T-helper 1 cell treated with Interleukin-12 subunit alpha and Interleukin-12 subunit beta and Interleukin-4 antibody, amounts not matched to agents 30 μg/mL and 1 μg/mL, for 36 hours (primary cell): ENCODE results near the gene FAAP100.
"Not testable (repeated sequence)": the region's sequence is repeated elsewhere in the genome, so short reads cannot be mapped to it uniquely, and the experiment has no call there.

Experiments
- H3K27ac Mint-ChIP-seq: one replicate; pipeline ENCODE4 v1.8.0; 2021; ENCODE audit warnings: mild to moderate bottlenecking, mixed read lengths
- H3K27me3 Mint-ChIP-seq: one replicate; pipeline ENCODE4 v1.8.0; 2021; ENCODE audit warnings: low read depth, mixed read lengths
- H3K36me3 Mint-ChIP-seq: one replicate; pipeline ENCODE4 v1.8.0; 2021; ENCODE audit warnings: low read depth, mixed read lengths
- H3K4me1 Mint-ChIP-seq: one replicate; pipeline ENCODE4 v1.8.0; 2021; ENCODE audit warnings: low read depth, mixed read lengths
- H3K4me3 Mint-ChIP-seq: one replicate; pipeline ENCODE4 v1.8.0; 2021; ENCODE audit warnings: mild to moderate bottlenecking, moderate library complexity, mixed read lengths
- H3K9me3 Mint-ChIP-seq: one replicate; pipeline ENCODE4 v1.8.0; 2021; ENCODE audit warnings: mixed read lengths

The FAAP100 gene

GRCh38 chr17:81552244-81553017 lies at the start of gene FAAP100:
Gene FAAP100 (minus strand): TSS chr17:81552353. CDS start chr17:81552330, 23 bp downstream.
- Mint-ChIP-seq H3K27me3 (no peaks in the 10 kb centered on the region), H3K9me3 (no peaks in the 10 kb centered on the region), H3K36me3 (peaks cover 6% of the 10 kb centered on the region), H3K4me3 (peak within 1 kb of the TSS; percentile 86), H3K4me1 (peaks cover 19% of the 10 kb centered on the region), H3K27ac (peak within 1 kb of the TSS; percentile 88)

- Mint-ChIP-seq H3K4me1 (peaks cover 8% of the 10 kb centered on the region), H3K36me3 (peaks cover 32% of the 10 kb centered on the region), H3K27me3 (no peaks in the 10 kb centered on the region), H3K27ac (no peak overlapping the region), H3K4me3 (no peak overlapping the region), H3K9me3 (no peaks in the 10 kb centered on the region)
Observed at GRCh38 chr17:81601525-81602120, 49.5 kb upstream of the FAAP100 start.

GRCh38 chr17:81599719-81600486 lies 47.8 kb upstream of the FAAP100 start:
- H3K4me3 Mint-ChIP-seq, result no peak overlapping the region
- no peaks in the 10 kb centered on the region for H3K27me3 Mint-ChIP-seq
- no peaks in the 10 kb centered on the region for H3K9me3 Mint-ChIP-seq
- no peak overlapping the region for H3K27ac Mint-ChIP-seq
- peaks cover 30% of the 10 kb centered on the region for H3K36me3 Mint-ChIP-seq
- peaks cover 8% of the 10 kb centered on the region for H3K4me1 Mint-ChIP-seq

- no peaks in the 10 kb centered on the region for H3K4me1 Mint-ChIP-seq
- no peak overlapping the region for H3K4me3 Mint-ChIP-seq
- H3K36me3 Mint-ChIP-seq, result peaks cover 31% of the 10 kb centered on the region
- peak overlapping the region; percentile 42 for H3K27ac Mint-ChIP-seq
- no peaks in the 10 kb centered on the region for H3K9me3 Mint-ChIP-seq
- no peaks in the 10 kb centered on the region for H3K27me3 Mint-ChIP-seq
Observed at GRCh38 chr17:81593105-81593871, 41.1 kb upstream of the FAAP100 start.

- Mint-ChIP-seq H3K27ac (no peak overlapping the region), H3K4me1 (no peaks in the 10 kb centered on the region), H3K36me3 (peaks cover 33% of the 10 kb centered on the region), H3K9me3 (no peaks in the 10 kb centered on the region), H3K4me3 (no peak overlapping the region), H3K27me3 (no peaks in the 10 kb centered on the region)
Observed at GRCh38 chr17:81591971-81592370, 39.8 kb upstream of the FAAP100 start.

GRCh38 chr17:81590121-81590520 lies 38.0 kb upstream of the FAAP100 start:
- no peaks in the 10 kb centered on the region for H3K9me3 Mint-ChIP-seq
- H3K36me3 Mint-ChIP-seq, result peaks cover 38% of the 10 kb centered on the region
- H3K27me3 Mint-ChIP-seq, result no peaks in the 10 kb centered on the region
- H3K4me1 Mint-ChIP-seq, result no peaks in the 10 kb centered on the region
- H3K27ac Mint-ChIP-seq, result no peak overlapping the region
- H3K4me3 Mint-ChIP-seq, result no peak overlapping the region

GRCh38 chr17:81589612-81590011 lies 37.5 kb upstream of the FAAP100 start:
- Mint-ChIP-seq H3K27me3 (no peaks in the 10 kb centered on the region), H3K4me1 (no peaks in the 10 kb centered on the region), H3K9me3 (no peaks in the 10 kb centered on the region), H3K36me3 (peaks cover 39% of the 10 kb centered on the region), H3K27ac (no peak overlapping the region), H3K4me3 (no peak overlapping the region)

GRCh38 chr17:81586096-81586495 lies 33.9 kb upstream of the FAAP100 start:
- no peaks in the 10 kb centered on the region for H3K4me1 Mint-ChIP-seq
- no peak overlapping the region for H3K4me3 Mint-ChIP-seq
- H3K9me3 Mint-ChIP-seq, result no peaks in the 10 kb centered on the region
- no peak overlapping the region for H3K27ac Mint-ChIP-seq
- no peaks in the 10 kb centered on the region for H3K27me3 Mint-ChIP-seq
- peaks cover 37% of the 10 kb centered on the region for H3K36me3 Mint-ChIP-seq

GRCh38 chr17:81584771-81585170 lies 32.6 kb upstream of the FAAP100 start:
- H3K27ac Mint-ChIP-seq, H3K9me3 Mint-ChIP-seq, H3K27me3 Mint-ChIP-seq, H3K4me1 Mint-ChIP-seq, H3K4me3 Mint-ChIP-seq: not testable (repeated sequence)
- peaks cover 39% of the 10 kb centered on the region for H3K36me3 Mint-ChIP-seq

GRCh38 chr17:81583589-81584342 lies 31.6 kb upstream of the FAAP100 start:
- Mint-ChIP-seq H3K4me3 (no peak overlapping the region), H3K27me3 (no peaks in the 10 kb centered on the region), H3K9me3 (no peaks in the 10 kb centered on the region), H3K4me1 (peaks cover 5% of the 10 kb centered on the region), H3K27ac (no peak overlapping the region), H3K36me3 (peaks cover 38% of the 10 kb centered on the region)

GRCh38 chr17:81582749-81583148 lies 30.6 kb upstream of the FAAP100 start:
- H3K4me1 Mint-ChIP-seq, result peaks cover 5% of the 10 kb centered on the region
- peaks cover 31% of the 10 kb centered on the region for H3K36me3 Mint-ChIP-seq
- no peaks in the 10 kb centered on the region for H3K27me3 Mint-ChIP-seq

GRCh38 chr17:81582341-81582740 lies 30.2 kb upstream of the FAAP100 start:
- H3K9me3 Mint-ChIP-seq, result no peaks in the 10 kb centered on the region
- no peak overlapping the region for H3K27ac Mint-ChIP-seq
- H3K36me3 Mint-ChIP-seq, result peaks cover 35% of the 10 kb centered on the region
- H3K4me1 Mint-ChIP-seq, result peaks cover 5% of the 10 kb centered on the region
- H3K27me3 Mint-ChIP-seq, result no peaks in the 10 kb centered on the region
- H3K4me3 Mint-ChIP-seq, result no peak overlapping the region

More at GRCh38 chr17:81582749-81583148, 30.6 kb upstream of the FAAP100 start:
- H3K9me3 Mint-ChIP-seq, result no peaks in the 10 kb centered on the region
- H3K27ac Mint-ChIP-seq, result no peak overlapping the region
- no peak overlapping the region for H3K4me3 Mint-ChIP-seq

- Mint-ChIP-seq H3K4me3 (no peak overlapping the region), H3K27me3 (no peaks in the 10 kb centered on the region), H3K36me3 (peaks cover 34% of the 10 kb centered on the region), H3K27ac (no peak overlapping the region), H3K9me3 (no peaks in the 10 kb centered on the region), H3K4me1 (peaks cover 5% of the 10 kb centered on the region)
Observed at GRCh38 chr17:81581758-81582157, 29.6 kb upstream of the FAAP100 start.

- Mint-ChIP-seq H3K27ac (peak overlapping the region; percentile 41), H3K27me3 (no peaks in the 10 kb centered on the region), H3K36me3 (peaks cover 33% of the 10 kb centered on the region), H3K4me1 (peaks cover 5% of the 10 kb centered on the region), H3K4me3 (no peak overlapping the region), H3K9me3 (no peaks in the 10 kb centered on the region)
Observed at GRCh38 chr17:81580481-81580880, 28.3 kb upstream of the FAAP100 start.
